H9 (cell line): ENCODE results near the gene GLUL. TPM values are rescaled to one million over a fixed set of nuclear protein-coding genes. Genes with fewer than 3 reads are reported as not detected.

Experiments
- DNase-seq: peaks from one replicate; pipeline ENCODE4 v3.0.0-alpha.2; 2017
- H2AFZ ChIP-seq: one replicate; pipeline ENCODE4 v1.6.1; 2013; ENCODE audit warnings: mild to moderate bottlenecking, low read length, control low read depth, moderate library complexity
- H2AK5ac ChIP-seq: 2 replicates; pipeline ENCODE4 v1.6.1; 2013; ENCODE audit warnings: low read length, control low read depth, mixed read lengths; ENCODE audit not compliant: insufficient read length
- H2BK120ac ChIP-seq: one replicate; pipeline ENCODE4 v1.6.1; 2013; ENCODE audit warnings: low read depth, mild to moderate bottlenecking, low read length, control low read depth, inconsistent platforms; ENCODE audit not compliant: poor library complexity, severe bottlenecking
- H2BK12ac ChIP-seq: 2 replicates; pipeline ENCODE4 v1.6.1; 2013; ENCODE audit warnings: low read length, control low read depth, mixed read lengths, low read depth; ENCODE audit not compliant: insufficient read length
- H2BK15ac ChIP-seq: 2 replicates; pipeline ENCODE4 v1.6.1; 2013; ENCODE audit warnings: low read depth, low read length, control low read depth
- H2BK20ac ChIP-seq: one replicate; pipeline ENCODE4 v1.6.1; 2013; ENCODE audit warnings: low read depth, mild to moderate bottlenecking, low read length, control low read depth, inconsistent platforms; ENCODE audit not compliant: poor library complexity, severe bottlenecking
- H2BK5ac ChIP-seq: 2 replicates; pipeline ENCODE4 v1.6.1; 2013; ENCODE audit warnings: low read length, control low read depth, mixed read lengths; ENCODE audit not compliant: insufficient read length
- H3K14ac ChIP-seq: 2 replicates; pipeline ENCODE4 v1.6.1; 2013; ENCODE audit warnings: low read length, control low read depth; ENCODE audit not compliant: insufficient read depth
- H3K18ac ChIP-seq: 2 replicates; pipeline ENCODE4 v1.6.1; 2013; ENCODE audit warnings: low read depth, mild to moderate bottlenecking, mixed read lengths, low read length, control low read depth; ENCODE audit not compliant: insufficient read length
- H3K23ac ChIP-seq: 2 replicates; pipeline ENCODE4 v1.6.1; 2013; ENCODE audit warnings: low read length, control low read depth, mixed read lengths, low read depth; ENCODE audit not compliant: insufficient read length
- H3K23me2 ChIP-seq: 2 replicates; pipeline ENCODE4 v1.6.1; 2013; ENCODE audit warnings: low read depth, mild to moderate bottlenecking, mixed read lengths, low read length, control low read depth; ENCODE audit not compliant: insufficient read length, poor library complexity, severe bottlenecking
- H3K27ac ChIP-seq: 2 replicates; pipeline ENCODE4 v1.5.1; 2013; ENCODE audit warnings: low read length, control low read depth, mixed read lengths, low read depth; ENCODE audit not compliant: insufficient read length
- H3K27me3 ChIP-seq: 2 replicates; pipeline ENCODE4 v1.6.1; 2013; ENCODE audit warnings: low read length, control low read depth, inconsistent platforms; ENCODE audit not compliant: insufficient read depth
- H3K4ac ChIP-seq: 2 replicates; pipeline ENCODE4 v1.6.1; 2013; ENCODE audit warnings: low read depth, mild to moderate bottlenecking, control low read depth, inconsistent platforms, low read length, moderate library complexity
- H3K4me1 ChIP-seq: 2 replicates; pipeline ENCODE4 v1.6.1; 2013; ENCODE audit warnings: low read length, control low read depth, inconsistent platforms; ENCODE audit not compliant: insufficient read depth
- H3K4me2 ChIP-seq: 2 replicates; pipeline ENCODE4 v1.6.1; 2013; ENCODE audit warnings: low read length, control low read depth, mixed read lengths; ENCODE audit not compliant: insufficient read length, insufficient read depth
- H3K56ac ChIP-seq: 2 replicates; pipeline ENCODE4 v1.6.1; 2013; ENCODE audit warnings: low read depth, mild to moderate bottlenecking, mixed read lengths, low read length, control low read depth; ENCODE audit not compliant: insufficient read length
- H3K79me1 ChIP-seq: 2 replicates; pipeline ENCODE4 v1.6.1; 2013; ENCODE audit warnings: low read depth, mild to moderate bottlenecking, moderate library complexity, low read length, control low read depth, inconsistent platforms; ENCODE audit not compliant: insufficient read depth, poor library complexity, severe bottlenecking
- H3K79me2 ChIP-seq: 2 replicates; pipeline ENCODE4 v1.6.1; 2013; ENCODE audit warnings: low read length, control low read depth, inconsistent platforms; ENCODE audit not compliant: insufficient read depth
- H3K9ac ChIP-seq: 2 replicates; pipeline ENCODE4 v1.6.1; 2013; ENCODE audit warnings: low read length, control low read depth, mixed read lengths; ENCODE audit not compliant: insufficient read length; ENCODE audit errors: extremely low read depth
- H3K9me3 ChIP-seq: one replicate; pipeline ENCODE4 v1.6.1; 2013; ENCODE audit warnings: low read depth, low read length, inconsistent platforms; ENCODE audit not compliant: control insufficient read depth
- H3T11ph ChIP-seq: one replicate; pipeline ENCODE4 v1.6.1; 2013; ENCODE audit warnings: mild to moderate bottlenecking, low read length, control low read depth, inconsistent platforms
- H4K20me1 ChIP-seq: one replicate; pipeline ENCODE4 v1.6.1; 2013; ENCODE audit not compliant: control insufficient read depth, insufficient read length, insufficient read depth
- H4K5ac ChIP-seq: 2 replicates; pipeline ENCODE4 v1.6.1; 2013; ENCODE audit warnings: low read depth, mild to moderate bottlenecking, mixed read lengths, low read length, control low read depth; ENCODE audit not compliant: insufficient read length
- H4K8ac ChIP-seq: replicated peaks from 2 replicates; pipeline ENCODE4 v1.6.1; 2013; ENCODE audit warnings: low read length, control low read depth, mixed read lengths, low read depth; ENCODE audit not compliant: insufficient read length
- H4K91ac ChIP-seq: 2 replicates; pipeline ENCODE4 v1.6.1; 2013; ENCODE audit warnings: low read depth, mild to moderate bottlenecking, moderate library complexity, mixed read lengths, low read length, control low read depth; ENCODE audit not compliant: insufficient read length
- H3K27ac Mint-ChIP-seq, 3 experiments: 2 replicates in 2 of 3; 3 replicates in 1 of 3; pipeline ENCODE4 v1.8.0; 2020 to 2021; ENCODE audit warnings: mixed read lengths in 3 of 3, mild to moderate bottlenecking in 1 of 3, moderate library complexity in 1 of 3
- H3K27me3 Mint-ChIP-seq: 2 replicates; pipeline ENCODE4 v1.8.0; 2021; ENCODE audit warnings: low read depth, mild to moderate bottlenecking, moderate library complexity, mixed read lengths
- H3K36me3 Mint-ChIP-seq, 3 experiments: 2 replicates in 2 of 3; 3 replicates in 1 of 3; pipeline ENCODE4 v1.8.0; 2020 to 2021; ENCODE audit warnings: low read depth in 3 of 3, mixed read lengths in 3 of 3; ENCODE audit not compliant: insufficient read depth in 1 of 3
- H3K4me1 Mint-ChIP-seq, 2 experiments: 2 replicates each; pipeline ENCODE4 v1.8.0; 2020; ENCODE audit warnings: mixed read lengths in 2 of 2
- H3K4me3 Mint-ChIP-seq, 2 experiments: 2 replicates in 1 of 2; 3 replicates in 1 of 2; pipeline ENCODE4 v1.8.0; 2020 to 2021; ENCODE audit warnings: mild to moderate bottlenecking in 2 of 2, mixed read lengths in 2 of 2, moderate library complexity in 1 of 2
- H3K9me3 Mint-ChIP-seq, 2 experiments: 2 replicates in 1 of 2; 3 replicates in 1 of 2; pipeline ENCODE4 v1.8.0; 2020; ENCODE audit warnings: mild to moderate bottlenecking in 2 of 2, mixed read lengths in 2 of 2, moderate library complexity in 1 of 2
- CTCF ChIP-seq: fragments of 200-600 bp; sonication (generic); conservative IDR thresholded peaks from 3 replicates; pipeline ENCODE4 v1.8.0; 2021; ENCODE audit warnings: antibody characterized with exemption, mild to moderate bottlenecking
- WGBS: extraction: QIAGEN DNeasy Blood & Tissue Kit; methylation state at CpG from one replicate; pipeline ENCODE4 v1.1.7; 2013; ENCODE audit warnings: missing lambda C conversion rate, low lambda C conversion rate, mixed read lengths; ENCODE audit not compliant: insufficient read length; ENCODE audit errors: extremely low coverage; 5-methylcytosine and 5-hydroxymethylcytosine counted together
- total RNA-seq: library from RNA; stranded (reverse); gene quantifications from 2 replicates; pipeline ENCODE4 v1.2.1, GENCODE V29; 2021

GLUL gene
- total RNA-seq, 1 experiment from 2014 or later: 332 TPM

- no peak overlapping the region; a peak in 1 of 7 replicates for H3K27ac Mint-ChIP-seq
- no peak overlapping the region for H3K23ac ChIP-seq
- no peak overlapping the region for H4K8ac ChIP-seq
- no peak overlapping the region for H2BK20ac ChIP-seq
- no peak overlapping the region for H3K56ac ChIP-seq
- no peaks in the 10 kb centered on the region for H3K36me3 Mint-ChIP-seq
- no peak overlapping the region for H3K14ac ChIP-seq
- no peaks in the 10 kb centered on the region for H3K79me2 ChIP-seq
- TF ChIP-seq CTCF: no peak
- no peak for DNase-seq
- no peak overlapping the region for H2BK120ac ChIP-seq
- H3K4me1 ChIP-seq: no peaks in the 10 kb centered on the region; the same call in 1 of the 2 replicates
- no peak overlapping the region for H3K18ac ChIP-seq
- no peak overlapping the region for H3T11ph ChIP-seq
- no peak overlapping the region for H2AFZ ChIP-seq
- H2BK5ac ChIP-seq: no peak overlapping the region
- no peak overlapping the region for H4K91ac ChIP-seq
- H3K27me3 Mint-ChIP-seq: no peaks in the 10 kb centered on the region
- no peaks in the 10 kb centered on the region for H4K20me1 ChIP-seq
- no peaks in the 10 kb centered on the region for H3K79me1 ChIP-seq
- H2AK5ac ChIP-seq: no peak overlapping the region
- H3K27me3 ChIP-seq: no peaks in the 10 kb centered on the region
- H3K27ac ChIP-seq: no peak overlapping the region
- H3K9me3 ChIP-seq: no peaks in the 10 kb centered on the region
- H3K4me3 Mint-ChIP-seq: no peak overlapping the region
- no peaks in the 10 kb centered on the region for H3K23me2 ChIP-seq
- H3K9ac ChIP-seq: no peak overlapping the region
- no peak overlapping the region for H4K5ac ChIP-seq
- H2BK15ac ChIP-seq: no peak overlapping the region
- no CpG with 5 or more reads among the region's 11 CpGs for WGBS
- H3K4me1 Mint-ChIP-seq: peaks cover 5 to 8% of the 10 kb centered on the region in 2 experiments
- H3K4ac ChIP-seq: no peak overlapping the region
- no peak overlapping the region for H2BK12ac ChIP-seq
- no peak overlapping the region for H3K4me2 ChIP-seq
- no peaks in the 10 kb centered on the region for H3K9me3 Mint-ChIP-seq
Observed at GRCh38 chr1:182430263-182431068, 38.9 kb upstream of the GLUL start.
